GM18858 (cell line): ENCODE data around the gene ARF6.
"Not testable (repeated sequence)": the region's sequence is repeated elsewhere in the genome, so short reads cannot be mapped to it uniquely, and the experiment has no call there.

Experiments
- ATAC-seq: cut with Tn5 transposase; IDR thresholded peaks from one replicate; pipeline ENCODE4 v1.9.1; 2021; ENCODE audit not compliant: unreplicated experiment

The ARF6 gene

DNA sequence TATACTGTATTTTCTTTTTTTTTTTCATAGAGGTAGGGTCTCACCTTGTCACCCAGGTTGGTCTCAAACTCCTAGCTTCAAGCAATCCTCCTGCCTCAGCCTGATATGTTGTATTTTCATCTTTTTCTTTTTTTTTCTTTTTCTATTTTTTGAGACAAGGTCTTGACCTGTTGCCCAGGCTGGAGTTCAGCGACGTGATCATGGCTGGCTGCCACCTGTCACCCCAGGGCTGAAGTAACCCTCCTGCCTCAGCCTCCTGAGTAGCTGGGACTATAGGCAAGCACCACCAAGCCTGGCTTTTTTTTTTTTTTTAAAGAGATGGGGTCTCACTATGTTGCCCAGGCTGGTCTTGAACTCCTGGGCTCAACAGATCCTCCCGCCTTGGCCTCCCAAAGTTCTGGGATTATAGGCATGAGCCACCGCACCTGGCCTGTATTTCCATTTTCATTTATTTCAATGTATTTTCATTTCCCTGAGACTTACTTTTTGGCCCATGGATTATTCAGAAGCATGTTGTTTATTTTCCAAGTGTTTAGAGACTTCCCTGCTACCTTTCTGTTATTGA lies 16.2 kb upstream of the ARF6 start:
- no peak for ATAC-seq

DNA sequence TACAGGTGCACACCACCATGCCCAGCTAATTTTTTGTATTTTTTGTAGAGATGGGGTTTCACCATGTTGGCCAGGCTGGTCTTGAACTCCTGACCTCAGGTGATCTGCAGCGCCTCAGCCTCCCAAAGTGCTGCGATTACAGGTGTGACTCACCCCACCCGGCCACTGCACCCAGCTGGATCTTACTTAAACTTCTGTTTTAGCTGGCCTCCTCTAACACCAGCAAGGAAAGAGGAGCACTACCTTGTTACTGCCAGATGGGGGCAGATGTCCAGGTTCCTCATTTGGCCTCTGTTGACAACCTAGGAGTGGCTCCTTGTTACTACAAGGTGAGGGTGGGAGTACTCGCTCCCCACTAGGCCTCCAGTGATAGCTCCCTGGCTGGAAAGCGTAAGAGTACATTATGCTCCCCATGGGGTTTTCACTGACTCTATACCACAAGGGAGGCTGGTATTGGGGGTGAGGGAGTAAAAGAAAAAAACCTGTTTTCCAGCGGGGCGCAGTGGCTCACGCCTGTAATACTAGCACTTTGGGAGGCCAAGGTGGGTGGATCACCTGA lies 13.2 kb upstream of the ARF6 start:
- ATAC-seq: peak; percentile 76

DNA sequence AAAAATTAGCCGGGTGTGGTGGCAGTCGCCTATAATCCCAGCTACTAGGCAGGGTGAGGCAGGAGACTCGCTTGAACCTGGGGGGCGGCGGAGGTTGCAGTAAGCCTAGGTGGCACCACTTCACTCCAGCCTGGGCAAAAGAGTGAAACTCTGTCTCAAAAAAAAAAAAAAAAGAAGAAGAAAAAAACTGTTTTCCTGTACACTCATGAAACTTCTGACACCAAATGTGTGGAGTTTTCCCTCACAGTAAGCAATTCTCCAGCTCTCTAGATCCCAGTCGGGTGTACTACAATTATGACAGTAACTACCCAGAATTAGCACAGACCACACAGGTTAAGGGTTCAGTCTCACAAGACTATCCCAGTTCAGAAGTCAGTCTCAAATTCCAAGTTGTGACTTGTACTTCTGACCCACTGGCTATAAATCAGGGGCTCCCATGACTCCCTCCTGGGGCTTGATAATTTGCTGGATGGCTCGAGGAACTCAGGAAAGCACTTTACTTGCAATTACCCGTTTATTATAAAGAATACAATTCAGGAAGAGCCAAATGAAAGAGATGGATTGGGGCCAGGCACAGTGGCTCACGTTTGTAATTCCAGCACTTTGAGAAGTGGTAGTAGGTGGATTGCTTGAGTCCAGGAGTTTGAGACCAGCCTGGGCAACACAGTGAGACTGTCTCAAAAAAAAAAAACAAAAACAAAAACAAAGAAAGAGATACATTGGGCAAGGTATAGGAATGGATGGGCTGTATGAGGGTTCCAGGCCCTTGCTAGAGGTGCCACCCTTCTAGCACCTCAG lies 12.4 kb upstream of the ARF6 start:
- ATAC-seq: no peak

DNA sequence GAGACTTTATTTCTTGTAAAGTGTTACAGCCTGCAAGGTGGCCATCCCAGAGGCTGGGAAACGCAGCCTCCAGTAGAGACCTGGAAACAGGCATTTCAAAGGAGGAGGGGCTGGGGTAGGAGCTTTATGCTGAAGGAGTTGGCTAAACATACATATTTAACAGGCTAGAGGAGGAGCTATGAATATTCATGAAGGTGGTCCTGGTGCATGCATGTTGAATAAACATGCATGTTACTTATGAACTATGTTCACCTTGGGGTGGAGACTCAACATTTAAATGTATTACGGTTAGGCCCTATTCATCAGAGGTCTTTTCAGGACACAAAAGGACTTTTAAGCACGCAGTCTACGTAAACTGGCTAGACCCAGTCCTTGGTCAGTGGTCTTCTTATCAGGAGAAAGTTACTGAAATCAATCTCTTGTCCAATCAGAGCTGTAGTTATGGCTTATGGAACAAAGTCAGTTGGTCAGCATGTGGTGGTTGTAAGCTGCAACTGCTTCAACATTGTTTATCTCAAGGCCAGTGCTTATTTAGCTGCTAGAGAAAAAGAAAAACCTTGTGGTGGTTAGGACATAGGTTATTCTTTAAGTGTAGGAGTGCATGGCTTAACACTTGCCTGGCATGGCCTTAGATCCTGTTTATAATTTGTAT lies 11.4 kb upstream of the ARF6 start:
- no peak for ATAC-seq

DNA sequence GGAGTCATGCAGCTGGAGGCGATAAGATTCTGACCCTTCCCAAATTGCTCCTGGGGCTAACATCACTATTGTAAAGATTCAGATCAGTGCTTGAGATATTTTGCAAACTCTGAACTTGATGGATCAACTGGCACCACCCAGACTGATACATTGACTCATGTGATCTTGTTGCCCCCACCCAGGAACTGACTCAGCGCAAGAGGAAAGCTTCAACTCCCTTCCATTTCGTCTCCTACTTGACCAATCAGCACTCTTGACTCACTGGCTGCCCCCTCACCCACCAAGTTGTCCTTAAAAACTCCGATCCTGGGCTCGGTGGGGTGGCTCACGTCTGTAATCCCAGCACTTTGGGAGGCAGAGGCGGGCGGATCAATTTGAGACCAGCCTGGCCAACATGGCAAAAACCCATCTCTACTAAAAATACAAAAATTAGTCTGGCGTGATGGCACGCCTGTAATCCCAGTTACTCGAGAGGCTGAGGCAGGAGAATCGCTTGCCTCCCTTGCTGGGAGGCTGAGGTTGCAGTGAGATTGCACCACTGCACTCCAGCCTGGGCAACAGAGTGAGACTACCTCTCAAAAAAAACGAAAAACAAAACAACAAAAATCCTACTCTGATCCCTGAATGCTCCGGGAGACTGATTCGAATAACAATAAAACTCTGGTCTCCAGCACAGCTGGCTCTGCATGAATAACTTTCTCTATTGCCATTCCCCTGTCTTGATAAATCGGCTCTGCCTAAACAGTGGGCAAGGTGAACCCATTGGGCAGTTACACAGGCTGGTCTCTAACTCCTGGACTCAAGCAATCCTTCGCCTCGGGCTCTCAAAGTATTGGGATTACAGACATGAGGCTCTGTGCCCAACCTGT lies 9.8 kb upstream of the ARF6 start:
- no peak for ATAC-seq

DNA sequence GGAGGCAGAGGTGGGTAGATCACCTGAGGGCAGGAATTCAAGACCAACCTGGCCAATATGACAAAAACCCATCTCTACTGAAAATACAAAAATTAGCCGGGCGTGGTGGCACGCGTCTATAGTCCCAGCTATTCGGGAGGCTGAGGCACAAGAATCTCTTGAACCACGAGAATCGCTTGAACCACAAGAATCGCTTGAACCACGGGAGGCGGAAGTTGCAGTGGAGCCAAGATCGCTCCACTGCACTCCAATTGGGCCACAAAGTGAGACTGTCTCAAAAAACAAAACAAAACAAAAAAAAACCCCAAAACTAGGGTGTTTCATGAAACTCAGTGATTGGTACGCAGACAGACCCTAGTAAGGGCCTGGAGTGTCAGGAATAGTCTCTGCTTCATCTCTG lies 6.4 kb upstream of the ARF6 start:
- no peak for ATAC-seq

DNA sequence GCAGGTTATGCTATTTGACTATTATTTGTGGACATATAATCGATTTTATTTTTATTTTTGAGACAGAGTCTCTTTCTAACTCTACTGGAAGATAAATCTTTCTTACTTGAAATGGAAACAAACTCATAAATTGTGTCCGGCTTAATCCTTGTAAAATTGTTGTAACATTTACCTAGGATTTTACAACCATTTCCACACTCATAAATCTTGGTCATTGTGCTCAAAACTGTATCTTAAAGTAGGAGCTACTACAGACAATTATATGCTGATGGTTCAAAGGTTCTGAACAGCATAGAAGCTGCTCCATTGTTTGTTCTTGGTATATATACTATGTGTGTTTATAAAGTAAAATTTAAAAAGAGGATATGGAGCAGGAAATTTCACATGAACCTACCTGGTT lies 4.6 kb upstream of the ARF6 start:
- ATAC-seq: no peak

DNA sequence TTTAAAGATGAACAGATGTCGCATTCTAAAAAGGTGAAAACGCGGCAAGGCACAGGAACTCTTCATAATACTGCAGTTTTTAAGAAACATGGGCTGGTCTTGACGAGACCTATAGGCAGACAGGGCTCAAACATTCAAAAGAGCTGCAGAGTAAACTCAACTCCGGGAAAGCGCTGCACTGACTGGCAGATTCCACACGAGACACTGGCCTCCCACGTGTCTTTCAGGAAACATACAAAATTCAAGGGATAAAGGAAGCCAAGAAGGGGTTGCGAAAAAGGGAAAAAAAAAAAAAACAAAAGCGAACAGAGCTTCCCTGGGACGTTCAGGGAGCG lies 614 bp upstream of the ARF6 start:
- ATAC-seq: no peak

DNA sequence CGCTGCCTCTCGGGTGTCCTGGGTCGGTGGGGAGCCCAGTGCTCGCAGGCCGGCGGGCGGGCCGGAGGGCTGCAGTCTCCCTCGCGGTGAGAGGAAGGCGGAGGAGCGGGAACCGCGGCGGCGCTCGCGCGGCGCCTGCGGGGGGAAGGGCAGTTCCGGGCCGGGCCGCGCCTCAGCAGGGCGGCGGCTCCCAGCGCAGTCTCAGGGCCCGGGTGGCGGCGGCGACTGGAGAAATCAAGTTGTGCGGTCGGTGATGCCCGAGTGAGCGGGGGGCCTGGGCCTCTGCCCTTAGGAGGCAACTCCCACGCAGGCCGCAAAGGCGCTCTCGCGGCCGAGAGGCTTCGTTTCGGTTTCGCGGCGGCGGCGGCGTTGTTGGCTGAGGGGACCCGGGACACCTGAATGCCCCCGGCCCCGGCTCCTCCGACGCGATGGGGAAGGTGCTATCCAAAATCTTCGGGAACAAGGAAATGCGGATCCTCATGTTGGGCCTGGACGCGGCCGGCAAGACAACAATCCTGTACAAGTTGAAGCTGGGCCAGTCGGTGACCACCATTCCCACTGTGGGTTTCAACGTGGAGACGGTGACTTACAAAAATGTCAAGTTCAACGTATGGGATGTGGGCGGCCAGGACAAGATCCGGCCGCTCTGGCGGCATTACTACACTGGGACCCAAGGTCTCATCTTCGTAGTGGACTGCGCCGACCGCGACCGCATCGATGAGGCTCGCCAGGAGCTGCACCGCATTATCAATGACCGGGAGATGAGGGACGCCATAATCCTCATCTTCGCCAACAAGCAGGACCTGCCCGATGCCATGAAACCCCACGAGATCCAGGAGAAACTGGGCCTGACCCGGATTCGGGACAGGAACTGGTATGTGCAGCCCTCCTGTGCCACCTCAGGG lies 679 bp downstream of the ARF6 start:
- ATAC-seq: peak; percentile 26

DNA sequence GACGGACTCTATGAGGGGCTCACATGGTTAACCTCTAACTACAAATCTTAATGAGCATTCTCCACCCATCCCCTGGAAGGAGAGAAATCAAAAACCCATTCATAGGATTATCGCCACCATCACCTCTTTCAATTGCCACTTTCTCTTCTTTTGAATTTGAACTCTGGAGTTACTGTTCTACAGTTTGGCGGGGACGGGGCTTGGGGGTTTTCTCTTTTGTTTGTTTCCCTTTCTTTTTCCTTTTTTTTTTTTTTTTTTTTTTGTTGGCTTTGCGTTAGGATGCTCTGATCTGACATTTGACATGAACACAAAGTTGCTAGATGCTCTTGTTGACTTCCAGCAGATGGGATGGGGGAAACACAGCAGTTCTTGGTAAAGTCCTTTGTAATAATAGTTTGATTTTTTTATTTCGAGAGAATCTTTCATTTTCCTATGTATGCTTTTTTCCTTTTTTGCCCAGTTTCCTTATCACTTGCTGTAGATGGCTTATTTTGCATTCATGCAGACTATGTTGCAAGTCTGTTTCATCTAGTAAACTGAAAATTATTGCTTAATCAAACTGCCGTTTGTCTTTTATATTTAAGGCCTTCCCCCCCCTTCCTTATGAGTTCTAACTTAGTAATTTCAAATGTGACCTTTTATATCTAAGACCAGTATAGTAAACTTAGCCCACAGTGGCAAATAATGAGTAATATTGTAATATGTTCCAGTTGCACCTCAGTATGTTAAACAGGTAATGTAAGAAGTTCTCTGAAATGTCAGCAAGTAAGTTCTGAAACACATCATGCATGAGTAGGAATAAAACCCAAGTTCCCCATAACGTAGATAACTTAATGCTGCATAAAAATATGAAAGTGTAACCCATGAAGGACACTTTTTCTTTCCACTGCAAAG lies 1.6 kb downstream of the ARF6 start:
- not testable (repeated sequence) for ATAC-seq

DNA sequence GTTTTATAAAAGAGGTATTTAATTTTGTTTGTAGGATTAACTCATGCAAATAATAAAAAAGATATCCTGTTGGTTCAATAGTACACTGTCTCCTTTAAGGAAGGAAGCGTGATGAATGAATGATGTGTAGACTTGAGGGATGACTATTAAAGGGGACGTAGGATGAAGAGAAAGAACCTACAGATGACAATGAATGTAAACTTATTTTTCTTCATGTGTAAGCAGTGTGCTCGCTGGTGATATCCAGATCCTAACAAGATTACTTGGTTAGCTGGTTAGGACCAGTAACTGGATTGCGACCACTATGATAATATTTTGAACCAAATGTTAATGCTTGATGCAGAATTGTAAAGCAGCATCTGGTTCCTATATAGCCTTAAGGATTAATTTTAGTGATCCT lies 2.6 kb downstream of the ARF6 start:
- no peak for ATAC-seq

DNA sequence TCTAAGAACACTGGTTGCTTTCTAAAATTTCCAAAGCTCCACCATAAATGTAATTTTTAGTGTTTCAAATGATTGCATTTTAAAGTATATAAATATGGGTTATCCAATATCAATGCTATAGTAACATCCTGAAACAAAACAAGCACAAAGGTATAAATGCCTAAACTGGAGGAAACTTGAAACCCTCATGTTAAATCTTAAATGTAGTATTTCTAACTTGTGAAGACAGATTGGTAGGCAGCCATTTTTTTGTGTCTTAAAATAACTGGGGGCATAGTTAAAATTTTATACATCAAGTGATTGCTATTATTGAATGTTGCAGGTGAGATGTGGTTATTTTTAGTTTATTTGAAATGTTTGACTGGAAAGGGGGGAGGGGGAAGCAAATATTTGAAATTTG lies 3.4 kb downstream of the ARF6 start:
- ATAC-seq: not testable (repeated sequence)

DNA sequence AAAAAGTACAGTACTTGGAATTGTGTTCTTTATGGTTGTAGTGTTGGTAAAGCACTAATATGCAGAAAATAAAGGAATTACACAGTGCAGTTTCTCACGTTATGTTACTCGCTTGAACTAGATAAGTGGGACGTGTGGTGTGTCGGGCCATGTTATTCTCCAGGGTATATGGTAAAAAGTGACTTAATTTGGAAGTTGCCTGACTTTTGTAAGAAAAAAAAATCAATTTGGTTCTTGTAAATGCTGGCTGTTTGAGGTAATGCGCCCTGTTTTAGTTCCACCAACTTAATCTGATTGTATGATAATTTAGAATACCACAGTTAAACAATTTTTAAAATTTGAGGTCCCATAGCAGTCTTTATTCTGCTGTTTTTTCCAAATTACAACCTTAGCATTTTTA lies 4.1 kb downstream of the ARF6 start:
- no peak for ATAC-seq

DNA sequence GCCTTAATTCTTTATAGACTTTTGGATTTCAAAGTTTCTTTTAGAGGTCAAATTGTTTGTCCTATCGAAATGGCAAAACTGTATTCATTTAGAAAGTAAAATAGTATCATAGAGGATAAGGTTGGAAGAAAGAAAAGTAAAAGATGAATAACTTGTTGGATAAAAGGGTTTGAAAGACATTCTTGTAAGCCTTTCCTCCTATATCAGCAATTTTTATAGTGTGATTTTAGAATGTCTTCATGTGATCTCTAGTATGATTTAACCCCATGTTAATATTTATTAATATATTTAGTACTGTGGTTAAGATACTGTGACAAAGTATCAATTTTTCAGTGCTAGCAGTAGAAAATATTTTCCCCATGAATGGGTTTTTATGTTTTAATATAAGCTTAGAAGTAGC lies 4.5 kb downstream of the ARF6 start:
- ATAC-seq: no peak

DNA sequence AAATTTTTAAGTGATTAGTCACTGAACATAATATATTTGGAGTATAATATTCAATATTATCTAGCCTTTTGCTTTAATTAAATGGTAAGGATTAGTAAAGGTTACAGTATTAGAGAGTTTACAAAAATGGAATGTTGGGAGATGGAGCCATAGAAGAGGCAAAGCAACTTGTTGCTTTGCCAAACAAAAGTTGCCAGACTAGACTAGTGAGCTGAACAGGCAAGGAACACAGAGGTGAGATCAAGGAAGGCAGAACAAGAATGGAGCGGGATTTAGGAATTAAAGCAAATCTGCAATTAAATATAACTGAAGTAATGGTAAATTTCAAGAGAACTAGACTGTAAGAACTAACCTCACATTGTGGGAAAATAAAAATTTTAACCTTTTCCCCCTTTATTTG lies 5.1 kb downstream of the ARF6 start:
- ATAC-seq: no peak

DNA sequence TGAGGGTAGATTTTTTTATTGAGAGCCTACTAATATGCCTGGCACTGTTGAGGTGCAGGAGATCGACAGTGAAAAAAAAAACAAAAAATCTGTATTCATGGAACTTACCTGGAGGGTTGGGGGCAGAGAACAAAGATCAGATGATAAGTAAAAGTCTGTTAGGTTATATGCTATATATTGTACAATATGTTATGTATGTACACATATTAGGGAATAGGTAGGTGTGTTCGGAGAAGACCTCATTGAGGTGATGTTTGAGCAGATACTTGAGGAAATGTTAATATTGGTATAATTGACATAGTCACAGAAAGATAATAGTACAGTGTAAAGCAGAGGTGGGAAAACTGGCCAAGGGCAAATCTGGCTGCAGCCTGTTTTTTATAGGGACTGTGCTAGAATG lies 5.6 kb downstream of the ARF6 start:
- no peak for ATAC-seq

DNA sequence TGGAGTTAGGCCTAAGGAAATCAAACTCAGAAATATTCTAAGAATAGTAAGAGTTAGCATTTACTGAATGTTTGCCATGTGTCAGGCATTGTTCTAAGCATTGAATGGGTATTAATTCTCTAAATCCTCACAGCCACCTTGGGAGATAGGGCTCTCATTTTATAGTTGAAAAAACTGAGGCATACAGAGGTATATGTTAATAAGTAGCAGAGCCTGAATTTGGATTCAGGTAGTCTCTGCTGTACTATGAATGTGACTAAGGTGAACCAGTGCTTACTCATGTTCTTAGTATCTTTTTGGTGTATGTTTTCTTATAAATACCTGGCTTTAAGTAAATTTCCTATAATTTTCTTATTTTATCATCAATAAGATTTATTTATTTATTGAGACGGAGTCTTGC lies 8.1 kb downstream of the ARF6 start:
- ATAC-seq: no peak

DNA sequence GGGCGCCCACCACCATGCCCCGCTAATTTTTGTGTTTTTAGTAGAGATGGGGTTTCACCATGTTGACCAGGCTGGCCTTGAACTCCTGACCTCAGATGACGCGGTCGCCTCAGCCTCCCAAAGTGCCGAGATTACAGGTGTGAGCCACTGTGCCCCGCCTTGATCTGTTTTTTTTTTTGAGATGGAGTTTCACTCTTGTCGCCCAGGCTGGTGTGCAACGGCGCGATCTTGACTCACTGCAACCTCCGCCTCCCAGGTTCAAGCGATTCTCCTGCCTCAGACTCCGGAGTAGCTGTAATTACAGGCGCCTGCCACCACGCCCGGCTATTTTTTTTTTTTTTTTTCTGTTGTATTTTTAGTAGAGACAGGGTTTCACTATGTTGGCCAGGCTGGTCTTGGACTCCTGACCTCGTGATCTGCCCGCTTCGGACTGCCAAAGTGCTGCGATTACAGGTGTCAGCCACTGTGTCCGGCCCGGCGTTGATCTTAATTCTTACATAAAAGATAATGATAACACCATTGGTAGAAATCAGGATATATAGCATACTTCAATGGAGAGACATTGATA lies 9.9 kb downstream of the ARF6 start:
- ATAC-seq: not testable (repeated sequence)

DNA sequence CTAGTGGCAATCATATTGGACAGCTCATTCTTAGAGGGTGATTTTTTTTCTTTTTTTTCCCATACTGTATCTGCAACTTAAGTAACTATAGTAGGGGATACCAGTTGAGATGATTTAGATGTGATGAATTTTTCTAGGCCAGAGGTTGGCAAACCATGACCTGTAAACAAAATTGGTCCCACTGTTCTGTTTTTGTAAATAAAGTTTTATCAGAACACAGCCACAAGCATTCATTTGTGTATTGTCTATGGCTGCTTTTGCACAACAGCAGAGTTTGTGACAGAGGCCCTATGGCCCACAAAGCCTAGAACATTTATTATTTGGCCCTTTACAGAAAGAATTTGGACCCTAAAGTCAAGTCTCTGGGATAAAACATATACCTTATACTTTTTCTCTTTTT lies 11.4 kb downstream of the ARF6 start:
- ATAC-seq: no peak
